Body of pancreas (tissue), 4 donors: ENCODE measurements around the gene DTNB.

Experiments used
- POLR2A ChIP-seq, 3 donors: fragments of 450-650 bp; IDR thresholded peaks; one replicate each; pipeline ENCODE4 v1.6.1; 2016; ENCODE audit warnings: antibody characterized with exemption in 3 of 3, mild to moderate bottlenecking in 2 of 3
- TF ChIP-seq, protein P1 (sequence below), 7 experiments: fragments of 450-650 bp in 4 of 7; fragments of 200-600 bp in 3 of 7; sonication (generic) in 3 of 7; IDR thresholded peaks; one replicate each; pipeline ENCODE4 v1.5.1; 2016 to 2019; ENCODE audit warnings: antibody characterized with exemption in 7 of 7

- TF ChIP-seq, protein P1, sequence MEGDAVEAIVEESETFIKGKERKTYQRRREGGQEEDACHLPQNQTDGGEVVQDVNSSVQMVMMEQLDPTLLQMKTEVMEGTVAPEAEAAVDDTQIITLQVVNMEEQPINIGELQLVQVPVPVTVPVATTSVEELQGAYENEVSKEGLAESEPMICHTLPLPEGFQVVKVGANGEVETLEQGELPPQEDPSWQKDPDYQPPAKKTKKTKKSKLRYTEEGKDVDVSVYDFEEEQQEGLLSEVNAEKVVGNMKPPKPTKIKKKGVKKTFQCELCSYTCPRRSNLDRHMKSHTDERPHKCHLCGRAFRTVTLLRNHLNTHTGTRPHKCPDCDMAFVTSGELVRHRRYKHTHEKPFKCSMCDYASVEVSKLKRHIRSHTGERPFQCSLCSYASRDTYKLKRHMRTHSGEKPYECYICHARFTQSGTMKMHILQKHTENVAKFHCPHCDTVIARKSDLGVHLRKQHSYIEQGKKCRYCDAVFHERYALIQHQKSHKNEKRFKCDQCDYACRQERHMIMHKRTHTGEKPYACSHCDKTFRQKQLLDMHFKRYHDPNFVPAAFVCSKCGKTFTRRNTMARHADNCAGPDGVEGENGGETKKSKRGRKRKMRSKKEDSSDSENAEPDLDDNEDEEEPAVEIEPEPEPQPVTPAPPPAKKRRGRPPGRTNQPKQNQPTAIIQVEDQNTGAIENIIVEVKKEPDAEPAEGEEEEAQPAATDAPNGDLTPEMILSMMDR (IDR thresholded peaks at IDR 0.05), result no peak
- TF ChIP-seq POLR2A (IDR thresholded peaks at IDR 0.05), result no peak
Measured at GRCh38 chr2:25541378-25541777, 132.0 kb downstream of the DTNB start.
